SU-DHL-6 (cell line): Measurements from ENCODE around the gene TAX1BP1.
"Not testable (repeated sequence)": the region's sequence is repeated elsewhere in the genome, so short reads cannot be mapped to it uniquely, and the experiment has no call there.

Experiments used
- H2AFZ ChIP-seq: fragments of 200-600 bp; sonication (generic); 2 replicates; pipeline ENCODE4 v1.6.1; 2014; ENCODE audit warnings: low read depth, mild to moderate bottlenecking, moderate library complexity, mixed read lengths, antibody characterized with exemption, low read length; ENCODE audit not compliant: severe bottlenecking
- H3F3A ChIP-seq: fragments of 200-600 bp; shearing (Covaris generic); 2 replicates; pipeline ENCODE4 v1.6.0; 2016; ENCODE audit warnings: antibody characterized with exemption, mild to moderate bottlenecking; ENCODE audit not compliant: insufficient read depth
- H3K27ac ChIP-seq: fragments of 200-600 bp; sonication (generic); 2 replicates; pipeline ENCODE4 v1.5.1; 2016; ENCODE audit warnings: low read depth, mild to moderate bottlenecking, low read length, moderate library complexity, mixed read lengths
- H3K27me3 ChIP-seq: fragments of 200-600 bp; sonication (generic), shearing (Covaris generic); 2 replicates; pipeline ENCODE4 v1.6.0; 2014; ENCODE audit warnings: mild to moderate bottlenecking, low read length
- H3K36me3 ChIP-seq: fragments of 200-600 bp; sonication (generic); 2 replicates; pipeline ENCODE4 v1.6.1; 2014; ENCODE audit warnings: mild to moderate bottlenecking, low read length, mixed read lengths
- H3K4me2 ChIP-seq: fragments of 300-600, 200-600 bp; shearing (Covaris generic), sonication (generic); 2 replicates; pipeline ENCODE4 v1.6.0; 2014; ENCODE audit warnings: low read length, low read depth, mild to moderate bottlenecking; ENCODE audit not compliant: poor library complexity, severe bottlenecking
- H3K4me3 ChIP-seq: fragments of 200-600 bp; sonication (generic); 2 replicates; pipeline ENCODE4 v1.5.1; 2014; ENCODE audit warnings: antibody characterized with exemption, low read length, mild to moderate bottlenecking, mixed read lengths; ENCODE audit not compliant: insufficient read depth, poor library complexity, severe bottlenecking
- H3K79me2 ChIP-seq: fragments of 200-600 bp; sonication (generic); 2 replicates; pipeline ENCODE4 v1.6.1; 2014; ENCODE audit warnings: mild to moderate bottlenecking, low read length, moderate library complexity; ENCODE audit not compliant: insufficient read depth
- H3K9ac ChIP-seq: fragments of 200-600 bp; sonication (generic); 2 replicates; pipeline ENCODE4 v1.7.0; 2014; ENCODE audit warnings: mild to moderate bottlenecking, low read length
- H3K9me2 ChIP-seq: fragments of 200-600 bp; sonication (generic); replicated peaks from 2 replicates; pipeline ENCODE4 v1.6.1; 2014; ENCODE audit warnings: low read length; ENCODE audit not compliant: insufficient read depth
- H3K9me3 ChIP-seq: fragments of 200-600 bp; sonication (generic); 2 replicates; pipeline ENCODE4 v1.6.1; 2014; ENCODE audit warnings: low read length, mixed read lengths; ENCODE audit not compliant: insufficient read depth
- H4K20me1 ChIP-seq: fragments of 200-600 bp; sonication (generic); 2 replicates; pipeline ENCODE4 v1.6.1; 2014; ENCODE audit warnings: low read depth, mild to moderate bottlenecking, antibody characterized with exemption, low read length, moderate library complexity, mixed read lengths
- EZH2phosphoT487 ChIP-seq: fragments of 200-600 bp; sonication (generic), shearing (Covaris generic); conservative IDR thresholded peaks from 2 replicates; pipeline ENCODE4 v1.6.1; 2018; ENCODE audit warnings: mild to moderate bottlenecking, antibody characterized with exemption, low read length, moderate library complexity, mixed read lengths
- TF ChIP-seq, protein P1 (sequence below): fragments of 200-600 bp; sonication (generic); IDR thresholded peaks from one replicate; pipeline ENCODE4 v1.5.1; 2017; ENCODE audit warnings: antibody characterized with exemption, mild to moderate bottlenecking, low read length, moderate library complexity; ENCODE audit not compliant: insufficient read depth, poor library complexity, severe bottlenecking

TAX1BP1 gene

GRCh38 chr7:27739301-27739908 lies 557 bp upstream of the TAX1BP1 start:
- peak overlapping the region; percentile 91 for H3K4me3 ChIP-seq
- H3K79me2 ChIP-seq = peaks cover 25% of the 10 kb centered on the region
- no peaks in the 10 kb centered on the region for H3K36me3 ChIP-seq
- no peak overlapping the region for H3K27ac ChIP-seq
- H3K9me2 ChIP-seq = no peaks in the 10 kb centered on the region
- no peak for TF ChIP-seq EZH2phosphoT487
- no peaks in the 10 kb centered on the region for H3K9me3 ChIP-seq
- peak overlapping the region; percentile 76 for H3K9ac ChIP-seq
- H2AFZ ChIP-seq = peak overlapping the region; percentile 99
- H3F3A ChIP-seq = peaks cover 2% of the 10 kb centered on the region; the same call in 1 of the 2 replicates
- H3K27me3 ChIP-seq = no peaks in the 10 kb centered on the region
- H4K20me1 ChIP-seq = peaks cover 2% of the 10 kb centered on the region; the same call in 1 of the 2 replicates
- H3K4me2 ChIP-seq = peak overlapping the region; percentile 92

- Histone ChIP-seq H4K20me1 (peaks cover 10% of the 10 kb centered on the region; the same call in 1 of the 2 replicates), H3K79me2 (peaks cover 36% of the 10 kb centered on the region), H3K27me3 (no peaks in the 10 kb centered on the region), H3K36me3 (no peaks in the 10 kb centered on the region), H3K9me2 (no peaks in the 10 kb centered on the region), H3K9me3 (no peaks in the 10 kb centered on the region), H3K27ac (peak overlapping the region; percentile 51), H3K4me3 (peak overlapping the region; percentile 91), H3F3A (peaks cover 2% of the 10 kb centered on the region; the same call in 1 of the 2 replicates), H3K9ac (peak overlapping the region; percentile 76), H3K4me2 (peak overlapping the region; percentile 92), H2AFZ (peak overlapping the region; percentile 99)
- TF ChIP-seq, protein P1, sequence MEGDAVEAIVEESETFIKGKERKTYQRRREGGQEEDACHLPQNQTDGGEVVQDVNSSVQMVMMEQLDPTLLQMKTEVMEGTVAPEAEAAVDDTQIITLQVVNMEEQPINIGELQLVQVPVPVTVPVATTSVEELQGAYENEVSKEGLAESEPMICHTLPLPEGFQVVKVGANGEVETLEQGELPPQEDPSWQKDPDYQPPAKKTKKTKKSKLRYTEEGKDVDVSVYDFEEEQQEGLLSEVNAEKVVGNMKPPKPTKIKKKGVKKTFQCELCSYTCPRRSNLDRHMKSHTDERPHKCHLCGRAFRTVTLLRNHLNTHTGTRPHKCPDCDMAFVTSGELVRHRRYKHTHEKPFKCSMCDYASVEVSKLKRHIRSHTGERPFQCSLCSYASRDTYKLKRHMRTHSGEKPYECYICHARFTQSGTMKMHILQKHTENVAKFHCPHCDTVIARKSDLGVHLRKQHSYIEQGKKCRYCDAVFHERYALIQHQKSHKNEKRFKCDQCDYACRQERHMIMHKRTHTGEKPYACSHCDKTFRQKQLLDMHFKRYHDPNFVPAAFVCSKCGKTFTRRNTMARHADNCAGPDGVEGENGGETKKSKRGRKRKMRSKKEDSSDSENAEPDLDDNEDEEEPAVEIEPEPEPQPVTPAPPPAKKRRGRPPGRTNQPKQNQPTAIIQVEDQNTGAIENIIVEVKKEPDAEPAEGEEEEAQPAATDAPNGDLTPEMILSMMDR = no peak
- no peak for TF ChIP-seq EZH2phosphoT487
These were observed 606 bp downstream of the TAX1BP1 start for GRCh38 chr7:27740449-27741086.

GRCh38 chr7:27742091-27742710 lies 2.2 kb downstream of the TAX1BP1 start:
- not testable (repeated sequence) for H3K36me3 ChIP-seq, H3K27me3 ChIP-seq, H3K4me2 ChIP-seq, H3K4me3 ChIP-seq, H2AFZ ChIP-seq, H3K27ac ChIP-seq, H3F3A ChIP-seq, H3K9me3 ChIP-seq, H3K9ac ChIP-seq, H3K9me2 ChIP-seq
- Histone ChIP-seq H4K20me1 (peaks cover 22% of the 10 kb centered on the region), H3K79me2 (peaks cover 52% of the 10 kb centered on the region)

DNA sequence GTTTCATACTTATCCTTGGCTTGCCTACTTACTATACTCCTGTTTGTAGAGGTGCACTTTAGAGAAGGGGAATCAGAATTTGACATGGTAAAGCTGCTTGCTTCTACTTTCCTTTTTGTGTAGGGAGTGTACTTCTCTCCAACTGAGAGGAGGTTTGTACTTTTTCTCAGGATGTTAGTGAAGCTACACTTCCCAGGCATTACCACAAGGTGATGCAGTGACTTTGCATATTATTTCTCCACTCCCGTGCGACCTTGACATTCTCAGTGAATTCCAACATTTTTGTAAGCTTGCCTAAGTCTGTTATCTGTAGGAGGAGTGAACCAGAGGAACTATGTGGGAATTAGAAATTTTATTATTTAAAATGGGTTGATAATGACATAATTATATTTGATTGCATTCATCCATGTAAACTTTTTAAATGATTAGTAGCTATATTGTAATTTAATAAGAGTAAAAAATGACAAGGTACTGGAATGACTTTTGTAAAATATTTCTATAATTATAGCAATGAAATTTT lies 5.2 kb downstream of the TAX1BP1 start:
- Histone ChIP-seq H2AFZ (no peak overlapping the region), H3K27ac (no peak overlapping the region)

More for the DNA sequence above, 5.2 kb downstream of the TAX1BP1 start:
- Histone ChIP-seq H3F3A (no peaks in the 10 kb centered on the region), H3K9me3 (no peaks in the 10 kb centered on the region), H3K4me3 (no peak overlapping the region), H3K27me3 (no peaks in the 10 kb centered on the region), H3K79me2 (peaks cover 55% of the 10 kb centered on the region), H4K20me1 (peaks cover 22% of the 10 kb centered on the region), H3K9me2 (no peaks in the 10 kb centered on the region), H3K9ac (no peak overlapping the region), H3K4me2 (no peak overlapping the region), H3K36me3 (peaks cover 9% of the 10 kb centered on the region)
- TF ChIP-seq, protein P1 = peak; percentile 22
- TF ChIP-seq EZH2phosphoT487 = no peak
